Activated CD4-positive, alpha-beta T cell treated with anti-CD3 and anti-CD28 coated beads, Interleukin-2, Interleukin-6, amounts not matched to agents 100 ng/mL and 50 ng/mL, durations not matched to agents 16 hours and 8 hours (primary cell): ENCODE results near the gene ARRB1.
A peak's percentile ranks its signal among the peaks of the same experiment; 100 is the strongest.
"Not testable (repeated sequence)": the region's sequence is repeated elsewhere in the genome, so short reads cannot be mapped to it uniquely, and the experiment has no call there.

Experiments
- DNase-seq: peaks from one replicate; pipeline ENCODE4 v3.0.0-alpha.2; 2020

Gene ARRB1

GRCh38 chr11:75298191-75298975 lies 53.1 kb downstream of the ARRB1 start:
- DNase-seq: no peak

DNA sequence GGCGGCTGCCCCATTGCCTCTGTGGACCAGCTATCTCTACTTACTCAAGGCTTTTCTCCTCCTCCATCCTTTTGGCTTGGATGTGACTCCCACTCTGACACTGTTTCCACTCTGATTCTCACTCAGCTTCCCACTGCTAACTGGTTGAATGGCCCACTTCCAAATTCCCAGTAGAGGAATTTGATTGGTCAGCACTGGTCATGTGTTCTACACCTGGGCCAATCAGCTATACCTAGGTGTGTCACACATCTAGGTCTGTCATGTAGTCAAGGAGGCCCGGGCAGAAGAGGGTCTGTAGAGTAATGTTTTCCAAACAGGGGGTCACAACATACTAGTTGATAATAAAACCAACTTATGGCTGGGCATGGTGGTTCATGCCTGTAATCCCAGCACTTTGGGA lies 57.6 kb downstream of the ARRB1 start:
- no peak for DNase-seq

DNA sequence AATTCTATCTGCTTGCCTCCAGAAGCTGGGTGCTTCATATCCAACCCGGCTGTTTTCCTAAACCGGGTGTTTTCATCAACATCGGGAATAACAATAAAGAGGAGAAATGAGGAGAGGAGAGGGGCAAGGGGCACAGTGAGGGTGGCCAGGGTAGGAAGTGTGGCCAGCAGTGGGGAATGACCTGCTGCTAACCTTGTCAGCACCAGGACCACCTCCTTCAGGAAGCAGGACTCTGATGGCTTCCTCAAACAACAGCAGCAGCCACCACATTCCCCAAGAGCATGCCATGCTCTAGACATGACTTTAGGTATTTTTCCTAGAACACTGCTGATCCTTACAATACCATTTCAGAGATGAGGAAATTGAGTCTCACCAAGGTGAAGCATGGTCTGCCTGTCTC lies 58.5 kb downstream of the ARRB1 start:
- no peak for DNase-seq

- no peak for DNase-seq
These were observed 59.7 kb downstream of the ARRB1 start for GRCh38 chr11:75291741-75292140.

DNA sequence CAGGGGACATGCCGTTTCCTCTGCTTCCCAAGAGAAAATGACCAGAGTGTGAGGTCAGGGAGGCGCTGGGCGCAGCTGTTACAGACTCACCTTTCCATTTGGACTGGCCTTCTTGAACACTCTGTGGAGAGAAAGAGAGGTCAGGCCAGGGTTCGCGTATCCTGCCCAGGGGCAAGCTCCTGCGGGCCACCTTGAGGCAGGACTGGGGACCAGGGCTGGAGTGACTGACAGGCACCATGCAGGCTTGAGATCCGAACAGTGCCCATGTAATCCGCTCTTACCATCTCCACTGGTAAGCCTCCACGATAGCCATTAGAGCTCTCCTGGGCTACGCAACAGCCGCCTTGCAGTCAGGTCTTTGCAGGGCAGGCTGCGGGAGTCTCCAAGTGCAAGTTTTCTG lies 61.5 kb downstream of the ARRB1 start:
- no peak for DNase-seq

DNA sequence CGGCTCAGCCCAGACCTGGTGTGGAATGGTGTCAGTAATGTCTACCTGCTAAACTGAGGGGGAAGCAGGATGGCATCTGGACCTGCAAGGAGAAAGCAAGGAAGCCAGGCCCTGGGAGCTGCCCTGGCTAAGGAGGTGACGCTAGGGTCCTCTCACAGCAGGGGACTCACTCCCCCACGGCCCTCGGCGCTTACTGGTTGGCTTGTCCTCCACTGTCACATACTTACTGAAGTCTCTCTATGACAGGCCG lies 62.0 kb downstream of the ARRB1 start:
- DNase-seq: no peak

GRCh38 chr11:75287579-75287978 lies 63.9 kb downstream of the ARRB1 start:
- no peak for DNase-seq

GRCh38 chr11:75286826-75287465 lies 64.5 kb downstream of the ARRB1 start:
- DNase-seq: no peak

GRCh38 chr11:75285776-75286360 lies 65.6 kb downstream of the ARRB1 start:
- no peak for DNase-seq

DNA sequence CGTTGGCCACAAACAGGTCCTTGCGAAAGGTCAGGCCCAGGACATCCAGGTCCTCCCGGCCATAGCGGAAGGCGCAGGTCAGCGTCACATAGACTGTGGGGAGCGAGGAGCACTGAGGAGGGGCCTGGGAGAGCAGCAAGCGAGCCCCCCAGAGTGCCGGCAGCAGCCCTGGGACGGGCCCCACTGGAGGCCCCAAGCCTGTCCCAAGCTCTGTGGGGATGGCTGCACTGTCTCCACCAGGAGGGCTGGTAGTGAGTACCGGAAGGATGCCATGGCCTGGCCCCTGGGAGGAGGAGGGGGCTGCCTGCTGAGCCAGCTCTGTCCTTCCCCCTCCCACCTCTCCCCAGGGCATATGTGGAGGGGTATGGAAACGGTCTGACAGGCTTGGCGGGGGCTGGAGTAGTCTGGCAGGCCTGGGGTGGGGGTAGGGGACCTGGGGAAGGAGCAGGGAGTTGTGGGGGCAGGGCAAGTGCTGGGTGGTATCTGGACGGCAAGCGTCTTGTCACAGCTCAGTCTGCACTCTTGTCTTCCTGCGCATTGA lies 68.0 kb downstream of the ARRB1 start:
- no peak for DNase-seq

GRCh38 chr11:75281469-75282095 lies 69.9 kb downstream of the ARRB1 start:
- DNase-seq: no peak

- DNase-seq: no peak
These were observed 70.5 kb downstream of the ARRB1 start for GRCh38 chr11:75280770-75281468.

DNA sequence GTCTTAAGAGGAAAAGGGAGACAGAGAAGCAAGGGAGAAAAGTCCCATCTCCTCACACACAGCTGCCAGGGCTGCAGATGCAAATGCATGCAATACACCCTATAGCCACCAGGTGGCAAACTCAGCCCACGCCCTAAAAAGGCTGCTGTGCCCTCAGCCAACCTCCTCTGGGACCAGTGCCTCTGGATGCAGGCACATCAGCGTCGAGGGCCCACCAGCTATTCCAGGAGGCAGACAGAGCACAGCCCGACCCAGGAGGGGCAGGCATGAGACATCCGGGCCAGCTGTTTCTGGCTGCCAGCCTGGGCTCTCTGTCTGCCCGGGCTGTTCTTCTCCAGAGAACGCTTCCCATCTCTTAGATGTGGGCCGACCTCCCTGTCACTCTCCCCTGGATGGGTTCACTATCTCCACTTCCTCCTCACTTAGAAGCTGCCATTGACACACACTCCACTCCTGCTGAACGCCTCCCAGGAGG lies 71.2 kb downstream of the ARRB1 start:
- peak; percentile 81 for DNase-seq

GRCh38 chr11:75279273-75279672 lies 72.2 kb downstream of the ARRB1 start:
- DNase-seq: no peak

DNA sequence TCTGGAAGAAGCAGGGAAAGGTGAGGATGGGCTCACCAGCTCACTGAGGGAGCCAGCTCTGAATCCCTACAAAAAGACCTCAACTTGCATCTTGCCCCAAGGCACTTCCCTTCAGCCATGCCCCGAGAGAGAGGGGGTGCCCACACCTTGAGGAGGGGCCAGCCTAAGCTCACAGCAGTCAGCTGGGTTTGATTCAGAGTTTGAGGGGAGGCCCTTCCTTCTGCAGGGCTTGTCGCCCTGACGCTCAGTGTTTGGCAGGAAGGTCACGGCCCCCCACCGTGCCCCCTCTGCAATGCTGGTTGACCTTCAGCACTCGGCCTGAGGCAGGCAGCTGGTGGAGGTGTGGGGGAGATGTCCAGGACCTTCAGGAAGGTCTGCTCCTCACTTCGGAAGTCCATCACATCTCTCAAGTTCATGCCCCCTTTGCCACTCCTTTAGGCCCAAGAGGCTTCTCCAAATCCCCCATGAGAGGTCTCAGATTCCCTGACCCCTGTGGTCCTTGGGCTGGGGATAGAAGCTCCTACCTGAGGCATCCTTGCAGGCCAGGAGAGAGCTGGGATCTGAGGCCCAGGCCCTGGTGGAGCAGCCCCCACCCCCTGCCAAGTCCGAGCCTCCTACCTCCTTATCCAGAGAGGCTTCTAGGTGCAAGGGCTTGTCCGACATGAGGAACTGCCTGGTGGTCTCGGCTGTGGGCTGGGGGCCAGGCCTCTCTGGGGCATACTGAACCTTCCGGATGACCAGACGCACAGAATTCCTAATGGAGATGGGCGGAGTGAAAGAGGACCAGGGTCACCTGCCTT lies 73.3 kb downstream of the ARRB1 start:
- no peak for DNase-seq

GRCh38 chr11:75277211-75277805 lies 74.2 kb downstream of the ARRB1 start:
- no peak for DNase-seq

DNA sequence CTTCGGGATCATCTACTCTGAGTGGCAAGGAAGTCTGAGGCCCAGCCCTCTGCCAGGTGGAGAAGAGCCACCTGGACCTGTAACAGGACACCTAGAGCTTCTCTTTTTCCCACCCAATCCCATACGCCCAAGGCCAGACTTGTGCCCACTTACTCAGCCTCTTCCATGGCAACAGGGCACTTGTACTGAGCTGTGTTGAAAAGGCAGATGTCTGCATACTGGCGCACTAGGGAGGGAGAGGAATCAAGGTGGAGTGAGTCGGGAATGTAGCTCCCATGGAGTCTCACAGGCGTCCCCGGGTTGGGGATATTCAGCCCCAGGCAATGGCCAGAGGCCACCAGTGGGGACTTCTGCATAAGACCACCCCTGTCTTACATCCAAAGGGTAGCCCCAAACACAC lies 74.8 kb downstream of the ARRB1 start:
- DNase-seq: no peak

DNA sequence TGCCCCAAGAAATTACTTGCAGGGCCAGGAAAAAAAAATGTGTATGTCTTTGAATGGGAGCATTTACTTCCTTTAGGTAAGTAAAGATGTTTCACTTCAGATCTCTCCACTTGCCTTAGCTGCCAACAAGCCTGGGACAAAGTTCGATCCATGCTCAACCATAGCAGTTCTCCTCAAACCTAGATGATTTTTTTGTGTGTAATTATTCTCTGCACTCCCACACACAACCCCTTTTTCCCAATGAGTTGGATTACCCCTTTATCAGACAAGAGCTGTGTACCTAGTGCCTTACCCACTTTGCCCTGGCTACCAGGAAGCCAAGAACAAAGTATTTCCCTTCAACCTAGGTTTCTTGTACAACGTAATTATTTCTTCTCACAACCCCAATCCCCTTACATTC lies 75.3 kb downstream of the ARRB1 start:
- no peak for DNase-seq

- DNase-seq: peak; percentile 76
These were observed 75.9 kb downstream of the ARRB1 start for GRCh38 chr11:75275581-75275980.

GRCh38 chr11:75274716-75275115 lies 76.7 kb downstream of the ARRB1 start:
- DNase-seq: not testable (repeated sequence)
